ENCODE measurements around the gene PHAF1.
A peak's percentile ranks its signal among the peaks of the same experiment; 100 is the strongest.

The PHAF1 gene

DNA sequence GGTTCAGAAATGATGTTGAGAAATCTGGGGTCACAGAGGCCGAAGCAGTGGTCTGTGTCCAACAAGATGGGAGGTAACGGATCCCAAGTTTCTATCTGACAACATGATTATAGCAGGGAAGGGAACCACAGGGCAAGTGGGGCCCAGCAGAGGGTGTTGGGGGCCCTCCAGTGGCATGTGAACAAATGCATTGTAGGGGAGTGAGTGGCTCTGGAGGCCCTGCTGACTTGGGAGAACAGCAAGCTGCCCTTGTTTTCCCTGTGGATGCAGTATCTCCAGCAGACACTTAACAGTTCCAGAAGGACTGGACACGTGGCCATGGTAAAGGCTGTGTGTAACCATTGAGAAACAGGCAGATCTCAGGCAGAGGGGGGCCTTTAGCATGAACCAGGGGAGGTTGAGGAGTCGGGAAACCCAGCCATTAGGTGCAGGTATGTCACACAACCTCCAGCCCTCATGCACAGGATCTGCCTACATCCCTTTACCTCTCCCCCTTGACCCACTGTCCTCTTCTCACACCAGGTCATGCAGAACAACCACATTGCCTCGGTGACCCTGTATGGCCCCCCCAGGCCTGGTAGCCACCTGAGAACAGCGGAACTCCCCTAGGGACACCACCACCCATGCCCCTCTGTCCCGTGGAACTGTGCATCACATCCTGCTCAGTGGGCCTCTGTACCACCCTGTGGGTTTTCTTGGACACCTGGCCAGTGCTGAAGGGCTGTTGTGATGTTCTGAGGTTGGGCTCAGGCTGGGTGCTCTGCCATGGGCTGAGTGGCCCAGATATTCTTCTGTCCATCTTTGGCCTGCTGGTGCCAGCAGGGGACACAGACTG, 37.0 kb downstream of the PHAF1 start:
- H3K4me1 ChIP-seq (ENCODE audit: control insufficient read depth, insufficient read depth, low read length): no peaks in the 10 kb centered on the region
- H3K27me3 ChIP-seq (ENCODE audit: control insufficient read depth, insufficient read depth, low read length, poor library complexity, severe bottlenecking): peaks cover 27% of the 10 kb centered on the region
- H3K4me3 ChIP-seq (ENCODE audit: insufficient read depth, low read depth, low read length): no peak overlapping the region
- H3K27ac ChIP-seq (ENCODE audit: insufficient read depth, low read depth, low read length, poor library complexity, severe bottlenecking): no peak overlapping the region
- H3K9me3 ChIP-seq (ENCODE audit: control insufficient read depth, low read length): no peaks in the 10 kb centered on the region
- peaks cover 50% of the 10 kb centered on the region for H3K36me3 ChIP-seq (ENCODE audit: control insufficient read depth, insufficient read depth, low read length)
- WGBS, 2 experiments: 91 to 92% methylated on average over 7 of the region's 7 CpGs

DNA sequence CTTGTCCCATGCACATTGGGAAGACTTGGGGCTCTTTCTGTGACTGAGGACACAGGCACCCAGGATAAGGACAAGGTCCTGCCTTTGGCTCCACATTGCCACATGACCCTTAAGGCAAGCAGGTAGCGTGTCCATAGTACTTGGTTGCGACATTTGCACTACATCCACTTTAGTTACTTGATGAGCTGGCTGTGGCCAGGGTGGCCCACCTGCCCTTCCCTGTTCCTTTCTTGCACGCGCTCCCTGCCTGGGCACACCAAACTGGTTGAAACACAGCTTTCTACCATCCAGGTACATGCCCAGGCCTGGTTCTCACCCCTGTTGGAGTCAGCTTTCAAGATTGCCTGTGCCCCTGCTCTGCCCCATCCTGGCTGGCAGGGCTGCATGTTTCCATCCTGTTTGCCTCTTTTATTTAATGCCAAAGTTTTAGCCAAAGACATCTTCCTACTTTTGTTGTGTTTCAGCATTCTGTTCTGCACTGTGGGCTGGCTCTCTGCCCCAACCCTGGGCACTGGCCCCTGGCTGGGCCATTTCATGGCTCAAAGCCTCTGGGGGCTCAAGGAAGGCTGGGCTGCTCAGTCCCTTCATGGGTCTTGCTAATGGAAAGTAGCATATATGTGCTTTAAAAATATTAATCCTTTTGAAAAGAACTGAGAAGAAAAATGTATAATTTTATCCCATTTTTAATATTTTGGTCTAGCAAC, 37.8 kb downstream of the PHAF1 start:
- Histone ChIP-seq H3K27ac (ENCODE audit: insufficient read depth, low read depth, low read length, poor library complexity, severe bottlenecking) (no peak overlapping the region), H3K36me3 (ENCODE audit: control insufficient read depth, insufficient read depth, low read length) (peaks cover 44% of the 10 kb centered on the region), H3K27me3 (ENCODE audit: control insufficient read depth, insufficient read depth, low read length, poor library complexity, severe bottlenecking) (peaks cover 35% of the 10 kb centered on the region), H3K4me1 (ENCODE audit: control insufficient read depth, insufficient read depth, low read length) (no peaks in the 10 kb centered on the region), H3K4me3 (ENCODE audit: insufficient read depth, low read depth, low read length) (no peak overlapping the region), H3K9me3 (ENCODE audit: control insufficient read depth, low read length) (no peaks in the 10 kb centered on the region)
- 96 to 98% methylated on average over 4 of the region's 4 CpGs for WGBS, 2 experiments

DNA sequence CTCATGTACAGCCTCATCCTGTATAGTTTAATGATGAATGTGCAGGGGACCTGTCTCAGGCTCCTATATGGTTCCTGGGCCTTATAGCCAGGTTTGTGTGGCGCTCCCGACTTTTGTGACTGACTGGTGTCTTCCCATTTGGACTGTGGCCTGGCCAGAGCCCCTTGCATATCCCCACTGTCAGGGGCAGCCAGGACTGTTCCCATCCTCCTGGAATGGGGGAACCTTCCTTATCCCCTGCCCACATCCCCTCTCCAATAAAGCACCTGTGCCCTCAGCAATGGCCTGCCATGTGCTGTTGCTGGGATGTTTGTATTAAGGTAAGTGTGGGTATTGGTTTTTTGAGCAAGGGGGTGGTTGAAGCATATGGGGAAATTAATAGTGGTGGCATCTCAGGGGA, 38.5 kb downstream of the PHAF1 start:
- H3K9me3 ChIP-seq (ENCODE audit: control insufficient read depth, low read length): no peaks in the 10 kb centered on the region
- no peaks in the 10 kb centered on the region for H3K4me1 ChIP-seq (ENCODE audit: control insufficient read depth, insufficient read depth, low read length)
- 92 to 97% methylated on average over 2 of the region's 2 CpGs for WGBS, 2 experiments
- peaks cover 39% of the 10 kb centered on the region for H3K36me3 ChIP-seq (ENCODE audit: control insufficient read depth, insufficient read depth, low read length)
- peaks cover 42% of the 10 kb centered on the region for H3K27me3 ChIP-seq (ENCODE audit: control insufficient read depth, insufficient read depth, low read length, poor library complexity, severe bottlenecking)
- no peak overlapping the region for H3K27ac ChIP-seq (ENCODE audit: insufficient read depth, low read depth, low read length, poor library complexity, severe bottlenecking)
- H3K4me3 ChIP-seq (ENCODE audit: insufficient read depth, low read depth, low read length): no peak overlapping the region

DNA sequence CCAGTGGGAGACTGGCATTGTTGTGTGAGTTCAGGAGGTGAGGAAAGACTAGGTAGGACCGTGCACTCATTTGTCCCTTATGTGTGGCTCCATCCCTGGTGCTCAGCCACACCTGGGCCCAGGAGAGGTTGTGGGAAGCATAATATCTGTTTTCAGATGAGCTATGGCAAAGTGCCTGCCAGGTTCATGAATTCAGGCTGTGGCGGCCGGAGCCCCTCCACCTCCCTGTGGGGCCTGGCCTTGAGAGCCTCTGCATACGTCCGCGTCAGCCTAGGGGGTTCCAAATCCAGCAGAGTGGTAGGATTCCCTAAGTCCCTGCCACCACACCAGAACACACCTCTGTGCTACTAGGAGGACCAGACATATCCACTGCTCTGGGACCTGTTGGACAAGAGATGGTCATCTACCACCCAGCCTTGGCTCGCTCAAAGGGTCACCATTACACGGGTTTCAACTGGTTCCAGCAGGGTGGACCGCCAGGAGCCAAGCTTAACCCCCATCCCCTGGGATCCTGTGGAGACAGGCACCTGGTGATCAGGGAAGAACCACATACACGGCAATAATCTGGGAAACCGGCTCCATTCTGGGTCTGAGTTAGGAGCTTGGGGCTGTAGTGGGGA, 39.0 kb downstream of the PHAF1 start:
- Histone ChIP-seq H3K9me3 (ENCODE audit: control insufficient read depth, low read length) (no peaks in the 10 kb centered on the region), H3K36me3 (ENCODE audit: control insufficient read depth, insufficient read depth, low read length) (peaks cover 34% of the 10 kb centered on the region), H3K27me3 (ENCODE audit: control insufficient read depth, insufficient read depth, low read length, poor library complexity, severe bottlenecking) (peaks cover 47% of the 10 kb centered on the region), H3K4me1 (ENCODE audit: control insufficient read depth, insufficient read depth, low read length) (no peaks in the 10 kb centered on the region), H3K4me3 (ENCODE audit: insufficient read depth, low read depth, low read length) (no peak overlapping the region), H3K27ac (ENCODE audit: insufficient read depth, low read depth, low read length, poor library complexity, severe bottlenecking) (no peak overlapping the region)
- WGBS, 2 experiments: 95% methylated on average over 11 of the region's 11 CpGs

- Histone ChIP-seq H3K36me3 (ENCODE audit: control insufficient read depth, insufficient read depth, low read length) (peaks cover 28% of the 10 kb centered on the region), H3K27ac (ENCODE audit: insufficient read depth, low read depth, low read length, poor library complexity, severe bottlenecking) (no peak overlapping the region), H3K4me3 (ENCODE audit: insufficient read depth, low read depth, low read length) (no peak overlapping the region), H3K27me3 (ENCODE audit: control insufficient read depth, insufficient read depth, low read length, poor library complexity, severe bottlenecking) (peaks cover 54% of the 10 kb centered on the region), H3K9me3 (ENCODE audit: control insufficient read depth, low read length) (no peaks in the 10 kb centered on the region), H3K4me1 (ENCODE audit: control insufficient read depth, insufficient read depth, low read length) (no peaks in the 10 kb centered on the region)
- WGBS, 2 experiments: 75 to 77% methylated on average over 77 of the region's 77 CpGs
These were observed 39.7 kb downstream of the PHAF1 start for GRCh38 chr16:67149276-67150046.

GRCh38 chr16:67150047-67150832, 40.5 kb downstream of the PHAF1 start:
- Histone ChIP-seq H3K27ac (ENCODE audit: insufficient read depth, low read depth, low read length, poor library complexity, severe bottlenecking) (no peak overlapping the region), H3K9me3 (ENCODE audit: control insufficient read depth, low read length) (no peaks in the 10 kb centered on the region), H3K27me3 (ENCODE audit: control insufficient read depth, insufficient read depth, low read length, poor library complexity, severe bottlenecking) (peaks cover 62% of the 10 kb centered on the region), H3K36me3 (ENCODE audit: control insufficient read depth, insufficient read depth, low read length) (peaks cover 21% of the 10 kb centered on the region), H3K4me1 (ENCODE audit: control insufficient read depth, insufficient read depth, low read length) (no peaks in the 10 kb centered on the region), H3K4me3 (ENCODE audit: insufficient read depth, low read depth, low read length) (peak overlapping the region; percentile 44)
- 5% methylated on average over 94 of the region's 94 CpGs for WGBS, 2 experiments

DNA sequence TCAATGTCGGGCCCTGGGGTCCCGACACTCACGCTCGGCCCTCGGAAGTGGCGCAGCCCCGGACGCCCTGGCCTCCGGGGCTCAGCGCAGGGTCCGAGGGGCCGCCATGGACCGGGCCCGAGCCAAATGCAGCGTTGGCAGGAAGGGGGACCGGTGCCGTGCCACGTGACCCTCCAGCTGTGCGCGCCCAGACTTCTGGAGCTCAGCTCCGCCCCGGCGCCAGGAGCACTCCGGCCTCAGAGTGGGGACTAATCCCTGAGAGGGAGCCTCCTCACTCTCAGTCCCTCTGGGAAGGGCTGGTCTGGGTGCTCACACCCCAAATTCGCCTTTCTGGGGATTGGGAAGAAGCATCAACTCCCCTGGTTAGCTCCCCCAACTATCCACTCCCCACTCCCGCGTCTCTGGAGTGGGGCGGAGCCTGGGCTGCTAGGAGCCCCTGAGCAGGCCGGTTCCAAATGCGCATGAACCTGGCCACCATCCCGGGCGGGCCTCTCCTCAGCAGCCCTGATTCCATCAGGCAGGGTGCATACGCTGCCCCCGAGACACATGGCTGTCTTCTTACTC, 41.2 kb downstream of the PHAF1 start, which contains the start of gene B3GNT9:
B3GNT9 (minus strand) TSS at position 166 of the 564 bp plus-strand sequence. CDS start 513 bp downstream, outside the sequence.
- WGBS, 2 experiments: 2% methylated on average over 34 of the region's 34 CpGs
- Histone ChIP-seq H3K4me1 (ENCODE audit: control insufficient read depth, insufficient read depth, low read length) (no peaks in the 10 kb centered on the region), H3K4me3 (ENCODE audit: insufficient read depth, low read depth, low read length) (peak within 1 kb of the TSS; percentile 44), H3K9me3 (ENCODE audit: control insufficient read depth, low read length) (no peaks in the 10 kb centered on the region), H3K27me3 (ENCODE audit: control insufficient read depth, insufficient read depth, low read length, poor library complexity, severe bottlenecking) (peaks cover 69% of the 10 kb centered on the region), H3K27ac (ENCODE audit: insufficient read depth, low read depth, low read length, poor library complexity, severe bottlenecking) (no peak within 1 kb of the TSS), H3K36me3 (ENCODE audit: control insufficient read depth, insufficient read depth, low read length) (peaks cover 19% of the 10 kb centered on the region)

DNA sequence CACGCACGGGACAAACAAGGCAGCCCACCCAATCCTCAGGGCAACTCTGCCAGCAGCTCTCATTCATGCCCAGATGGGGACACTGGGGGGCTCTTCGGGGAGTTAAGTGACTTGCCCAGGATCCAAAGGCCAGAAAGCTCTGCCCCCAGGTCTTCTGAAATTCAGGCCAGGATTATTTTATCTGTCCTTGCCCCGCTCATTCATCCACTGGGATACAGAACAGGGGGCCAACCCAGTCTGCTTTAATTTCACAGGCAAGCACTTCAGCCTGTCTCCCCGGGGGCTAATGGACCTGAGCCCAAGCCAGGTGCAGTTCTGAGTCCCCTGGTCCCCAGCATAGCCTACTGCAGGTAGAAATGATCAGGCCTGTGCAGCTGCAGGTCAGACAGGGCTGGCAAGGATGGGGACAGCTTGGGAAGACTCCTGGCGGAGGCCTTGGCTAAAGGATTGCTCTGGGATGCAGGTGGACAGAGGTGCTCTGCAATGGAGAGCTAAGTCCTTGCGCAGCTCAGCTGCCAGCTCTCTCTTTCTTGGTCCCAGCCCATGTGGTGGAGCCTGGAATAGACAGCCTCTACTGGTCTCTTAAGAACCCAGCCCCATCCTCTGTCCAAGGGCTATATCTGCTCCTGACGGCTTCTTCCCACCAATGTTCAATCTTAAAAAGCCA, 41.8 kb downstream of the PHAF1 start:
- Histone ChIP-seq H3K27me3 (ENCODE audit: control insufficient read depth, insufficient read depth, low read length, poor library complexity, severe bottlenecking) (peaks cover 75% of the 10 kb centered on the region), H3K9me3 (ENCODE audit: control insufficient read depth, low read length) (no peaks in the 10 kb centered on the region), H3K36me3 (ENCODE audit: control insufficient read depth, insufficient read depth, low read length) (peaks cover 19% of the 10 kb centered on the region), H3K4me3 (ENCODE audit: insufficient read depth, low read depth, low read length) (no peak overlapping the region), H3K4me1 (ENCODE audit: control insufficient read depth, insufficient read depth, low read length) (no peaks in the 10 kb centered on the region), H3K27ac (ENCODE audit: insufficient read depth, low read depth, low read length, poor library complexity, severe bottlenecking) (no peak overlapping the region)
- whole genome bisulfite sequencing, 2 experiments: 63 to 65% methylated on average over 8 of the region's 8 CpGs
